Calu3 (cell line): ENCODE measurements around the gene GMPPA. TPM values are rescaled to one million over a fixed set of nuclear protein-coding genes. Genes with fewer than 3 reads are reported as not detected.
A peak's percentile ranks its signal among the peaks of the same experiment; 100 is the strongest.

Source experiments
- BruUV-seq: library from RNA; stranded (reverse); fragments of 400-500 nt; replicated peaks from 2 replicates; lab custom pipeline; 2021; lab: Mats Ljungman, UMichigan
- CTCF ChIA-PET: fragments of 300-600 bp; sonication (Branson Sonifier 250); formaldehyde crosslinking; loops from one replicate; lab custom pipeline; 2022; ENCODE audit warnings: antibody characterized with exemption; lab: Charles Lee
- DNase-seq: peaks from one replicate; pipeline ENCODE4 v3.0.0; 2022
- H3K27ac Mint-ChIP-seq: one replicate; pipeline ENCODE4 v1.8.0; 2022; ENCODE audit warnings: mixed read lengths; ENCODE audit not compliant: unreplicated experiment
- H3K27me3 Mint-ChIP-seq: one replicate; pipeline ENCODE4 v1.8.0; 2022; ENCODE audit warnings: mixed read lengths; ENCODE audit not compliant: unreplicated experiment
- H3K36me3 Mint-ChIP-seq: one replicate; pipeline ENCODE4 v1.8.0; 2022; ENCODE audit warnings: mild to moderate bottlenecking, moderate library complexity, mixed read lengths; ENCODE audit not compliant: insufficient read depth, unreplicated experiment
- H3K4me1 Mint-ChIP-seq: one replicate; pipeline ENCODE4 v1.8.0; 2022; ENCODE audit warnings: mild to moderate bottlenecking, low read depth, mixed read lengths; ENCODE audit not compliant: unreplicated experiment
- H3K4me3 Mint-ChIP-seq: one replicate; pipeline ENCODE4 v1.8.0; 2022; ENCODE audit warnings: mild to moderate bottlenecking, low read depth, moderate library complexity, mixed read lengths; ENCODE audit not compliant: unreplicated experiment
- H3K9me3 Mint-ChIP-seq: one replicate; pipeline ENCODE4 v1.8.0; 2022; ENCODE audit warnings: low read depth, mixed read lengths; ENCODE audit not compliant: unreplicated experiment
- CTCF ChIP-seq: fragments of 200-600 bp; IDR thresholded peaks from one replicate; pipeline ENCODE4 v1.8.0; 2022; ENCODE audit warnings: antibody characterized with exemption; ENCODE audit not compliant: unreplicated experiment
- intact Hi-C: fragments of 100-400 bp; cut with micrococcal nuclease; formaldehyde crosslinking; loops from one replicate; pipeline ENCODE4 v1.10.0; 2022; ENCODE audit not compliant: unreplicated experiment
- total RNA-seq: library from RNA; stranded (reverse); gene quantifications from 2 replicates; pipeline ENCODE4 v1.2.3, GENCODE V29; 2022

Gene GMPPA
- total RNA-seq, 1 experiment from 2014 or later: 53.0 TPM

GRCh38 chr2:219519526-219519916, 20.8 kb downstream of the GMPPA start:
- Mint-ChIP-seq H3K27ac (no peak overlapping the region), H3K9me3 (no peaks in the 10 kb centered on the region), H3K4me3 (no peak overlapping the region), H3K36me3 (no peaks in the 10 kb centered on the region), H3K27me3 (peaks cover 82% of the 10 kb centered on the region), H3K4me1 (peaks cover 15% of the 10 kb centered on the region)
- BruUV-seq: no TSS peak
- no peak for DNase-seq
- intact Hi-C loops: no loop called here
- TF ChIP-seq CTCF: no peak
- CTCF ChIA-PET: interaction anchor here (1.1 to 1.7 kb wide), 4 partner anchors 10 to 24 kb away, joined by 3 to 9 read pairs (median 5); partner anchors contain the start of gene GMPPA

GRCh38 chr2:219520079-219520478, 21.4 kb downstream of the GMPPA start:
- Mint-ChIP-seq H3K4me3 (no peak overlapping the region), H3K27me3 (peaks cover 77% of the 10 kb centered on the region)

GRCh38 chr2:219521066-219521880, 22.6 kb downstream of the GMPPA start:
- Mint-ChIP-seq H3K4me1 (peaks cover 14% of the 10 kb centered on the region), H3K27ac (no peak overlapping the region), H3K36me3 (no peaks in the 10 kb centered on the region), H3K27me3 (peaks cover 77% of the 10 kb centered on the region), H3K9me3 (no peaks in the 10 kb centered on the region), H3K4me3 (no peak overlapping the region)
- intact Hi-C loops: loop anchor here (1.0 to 5.0 kb wide), 2 partner anchors 23 to 44 kb away; partner anchors contain the start of gene GMPPA
- peak; percentile 91 for TF ChIP-seq CTCF
- CTCF ChIA-PET: interaction anchor here (0.6 to 1.9 kb wide), 10 partner anchors 9 to 90 kb away, joined by 3 to 20 read pairs (median 4); partner anchors contain the start of gene GMPPA
- peak; percentile 66 for DNase-seq
- BruUV-seq: no TSS peak

More at GRCh38 chr2:219520079-219520478, 21.4 kb downstream of the GMPPA start:
- intact Hi-C loops: loop anchor here (5.0 kb wide), 1 partner anchor 43 kb away; no protein-coding TSS in a partner anchor
- peaks cover 14% of the 10 kb centered on the region for H3K4me1 Mint-ChIP-seq
- BruUV-seq: no TSS peak
- no peaks in the 10 kb centered on the region for H3K9me3 Mint-ChIP-seq
- H3K27ac Mint-ChIP-seq: no peak overlapping the region
- TF ChIP-seq CTCF: no peak
- H3K36me3 Mint-ChIP-seq: no peaks in the 10 kb centered on the region
- CTCF ChIA-PET: interaction anchor here (0.7 to 1.9 kb wide), 10 partner anchors 8 to 132 kb away, joined by 3 to 11 read pairs (median 3); partner anchors contain the start of genes DNPEP and GMPPA
- DNase-seq: no peak

- H3K27me3 Mint-ChIP-seq: peaks cover 77% of the 10 kb centered on the region
- H3K9me3 Mint-ChIP-seq: no peaks in the 10 kb centered on the region
- H3K4me3 Mint-ChIP-seq: peak overlapping the region; percentile 19
- no peak for DNase-seq
- H3K4me1 Mint-ChIP-seq: peaks cover 24% of the 10 kb centered on the region
- TF ChIP-seq CTCF: no peak
- no peaks in the 10 kb centered on the region for H3K36me3 Mint-ChIP-seq
- CTCF ChIA-PET: interaction anchor here (0.6 to 1.6 kb wide), 17 partner anchors 8 to 215 kb away, joined by 3 to 20 read pairs (median 4); partner anchors contain the start of gene GMPPA
- BruUV-seq: no TSS peak
- intact Hi-C loops: loop anchor here (5.0 kb wide), 1 partner anchor 45 kb away; no protein-coding TSS in a partner anchor
- H3K27ac Mint-ChIP-seq: no peak overlapping the region
These were observed 23.7 kb downstream of the GMPPA start for GRCh38 chr2:219522111-219523030.
